Sigmoid colon (tissue), 4 donors: ENCODE measurements around the gene TSHB.

Experiments used
- CTCF ChIP-seq, 4 experiments: fragments of 450-650 bp in 3 of 4; fragments of 200-600 bp in 1 of 4; IDR thresholded peaks; one replicate each; pipeline ENCODE4 v1.5.1; 2016 to 2019; ENCODE audit warnings: antibody characterized with exemption in 4 of 4, mild to moderate bottlenecking in 3 of 4, moderate library complexity in 2 of 4
- POLR2A ChIP-seq, 2 donors: fragments of 450-650 bp; IDR thresholded peaks; one replicate each; pipeline ENCODE4 v1.6.1; 2016; ENCODE audit warnings: antibody characterized with exemption in 2 of 2, mild to moderate bottlenecking in 2 of 2, moderate library complexity in 2 of 2
- POLR2AphosphoS5 ChIP-seq, 4 donors: sonication (generic); formaldehyde crosslinking; IDR thresholded peaks; one replicate each; pipeline ENCODE4 v1.6.1; 2017; ENCODE audit warnings: antibody characterized with exemption in 4 of 4

GRCh38 chr1:115012434-115012833 is 17.2 kb upstream of the TSHB start:
- TF ChIP-seq CTCF (IDR thresholded peaks at IDR 0.05) (no peak), POLR2A (IDR thresholded peaks at IDR 0.05) (no peak), POLR2AphosphoS5 (IDR thresholded peaks at IDR 0.05) (no peak)
